ENCODE measurements around the gene NACC1. TPM values are rescaled to one million over a fixed set of nuclear protein-coding genes. Genes with fewer than 3 reads are reported as not detected.

Gene NACC1
- total RNA-seq, 1 experiment from 2014 or later = 50.6 TPM

GRCh38 chr19:13087795-13088537, 30.1 kb upstream of the NACC1 start:
- DNase-seq (ENCODE audit: low read depth) = no peak

- peak; percentile 30 for DNase-seq (ENCODE audit: low read depth)
Measured at GRCh38 chr19:13089139-13089856, 28.8 kb upstream of the NACC1 start.

GRCh38 chr19:13089857-13090507, 28.1 kb upstream of the NACC1 start:
- DNase-seq (ENCODE audit: low read depth) = no peak

- DNase-seq (ENCODE audit: low read depth) = no peak
Measured at GRCh38 chr19:13090511-13091231, 27.4 kb upstream of the NACC1 start.

- DNase-seq (ENCODE audit: low read depth) = peak; percentile 79
Measured at GRCh38 chr19:13091400-13092157, 26.5 kb upstream of the NACC1 start.

GRCh38 chr19:13092158-13092543, 25.9 kb upstream of the NACC1 start:
- no peak for DNase-seq (ENCODE audit: low read depth)

- peak; percentile 43 for DNase-seq (ENCODE audit: low read depth)
Measured at GRCh38 chr19:13092606-13093235, 25.3 kb upstream of the NACC1 start.

- peak; percentile 88 for DNase-seq (ENCODE audit: low read depth)
Measured at GRCh38 chr19:13093407-13094105, 24.5 kb upstream of the NACC1 start.

- no peak for DNase-seq (ENCODE audit: low read depth)
Measured at GRCh38 chr19:13094106-13094504, 24.0 kb upstream of the NACC1 start.

GRCh38 chr19:13094771-13095392, 23.2 kb upstream of the NACC1 start:
- no peak for DNase-seq (ENCODE audit: low read depth)

GRCh38 chr19:13095393-13095784, 22.7 kb upstream of the NACC1 start:
- DNase-seq (ENCODE audit: low read depth) = no peak

- DNase-seq (ENCODE audit: low read depth) = no peak
Measured at GRCh38 chr19:13095934-13096927, 21.8 kb upstream of the NACC1 start.

- no peak for DNase-seq (ENCODE audit: low read depth)
Measured at GRCh38 chr19:13097033-13097462, 21.0 kb upstream of the NACC1 start.

- no peak for DNase-seq (ENCODE audit: low read depth)
Measured at GRCh38 chr19:13097463-13098258, 20.4 kb upstream of the NACC1 start.

GRCh38 chr19:13098277-13099072, 19.6 kb upstream of the NACC1 start:
- no peak for DNase-seq (ENCODE audit: low read depth)

GRCh38 chr19:13099073-13099999, 18.7 kb upstream of the NACC1 start:
- no peak for DNase-seq (ENCODE audit: low read depth)

Data from Daoy (cell line).